GM04504 (cell line): ENCODE results near the gene SOX18.

Source experiments
- DNase-seq: peaks from one replicate; pipeline ENCODE4 v3.0.0-alpha.2; 2012; ENCODE audit warnings: low read depth

The SOX18 gene

GRCh38 chr20:64052987-64053840 is 3.8 kb upstream of the SOX18 start:
- DNase-seq, result no peak

DNA sequence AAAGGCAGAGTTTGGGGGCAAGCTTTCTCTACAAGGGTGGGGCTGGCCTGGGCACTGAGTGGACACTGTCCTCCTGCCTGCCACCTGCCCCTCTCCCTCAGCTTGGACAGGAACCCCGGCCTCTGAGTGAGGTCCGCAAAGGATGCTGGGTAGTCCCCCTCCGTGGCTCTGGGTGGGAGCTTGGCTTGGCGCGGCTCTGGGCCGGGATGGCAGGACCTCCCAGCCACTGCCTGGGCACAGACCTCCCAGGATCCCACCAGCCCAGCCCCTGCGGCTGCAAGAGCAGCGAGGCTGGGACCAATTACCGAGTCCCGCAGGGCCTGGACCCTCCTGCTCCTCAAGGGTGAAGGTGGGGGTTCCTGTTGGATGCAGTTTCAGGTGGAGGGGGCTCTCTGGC is 2.9 kb upstream of the SOX18 start:
- DNase-seq, result no peak

DNA sequence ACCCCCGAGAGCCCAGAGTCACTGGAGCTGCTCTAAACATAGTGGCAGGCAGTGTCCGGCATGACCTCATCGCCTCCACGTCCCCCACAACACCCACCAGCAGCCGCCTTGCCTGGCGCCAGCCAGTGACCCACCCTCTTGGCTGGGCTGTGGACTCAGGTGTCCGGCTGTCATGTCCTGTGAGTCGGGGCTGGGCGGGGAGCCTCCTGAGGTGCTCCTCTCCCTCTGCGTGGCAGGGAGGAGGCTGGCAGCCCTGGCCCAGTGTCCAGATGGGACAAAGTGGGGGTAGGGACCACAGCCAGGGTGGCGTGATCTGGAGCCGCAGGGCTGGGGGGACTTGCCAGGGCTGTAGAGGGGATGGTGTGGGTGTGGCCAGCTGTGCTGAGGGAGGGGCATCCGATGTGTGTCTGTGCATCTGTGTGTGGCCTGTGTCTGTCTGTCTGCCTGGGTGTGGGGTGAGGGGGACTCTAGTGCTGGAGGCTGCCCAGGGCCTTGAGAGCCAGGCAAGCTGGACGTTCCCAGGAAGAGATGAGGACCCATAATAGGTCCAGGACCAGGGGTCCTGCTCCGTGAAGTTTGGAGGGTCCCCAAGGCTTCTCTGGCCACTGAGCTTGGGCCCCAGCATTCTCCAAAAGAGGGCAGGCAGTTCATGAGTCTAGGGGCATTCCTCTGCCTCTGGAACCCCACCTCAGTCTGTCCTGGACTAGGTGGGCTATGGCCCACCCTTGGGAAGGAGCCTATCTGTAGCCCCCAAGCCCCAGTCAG is 2.3 kb upstream of the SOX18 start:
- DNase-seq, result no peak

GRCh38 chr20:64051033-64051452 is 1.6 kb upstream of the SOX18 start:
- no peak for DNase-seq

DNA sequence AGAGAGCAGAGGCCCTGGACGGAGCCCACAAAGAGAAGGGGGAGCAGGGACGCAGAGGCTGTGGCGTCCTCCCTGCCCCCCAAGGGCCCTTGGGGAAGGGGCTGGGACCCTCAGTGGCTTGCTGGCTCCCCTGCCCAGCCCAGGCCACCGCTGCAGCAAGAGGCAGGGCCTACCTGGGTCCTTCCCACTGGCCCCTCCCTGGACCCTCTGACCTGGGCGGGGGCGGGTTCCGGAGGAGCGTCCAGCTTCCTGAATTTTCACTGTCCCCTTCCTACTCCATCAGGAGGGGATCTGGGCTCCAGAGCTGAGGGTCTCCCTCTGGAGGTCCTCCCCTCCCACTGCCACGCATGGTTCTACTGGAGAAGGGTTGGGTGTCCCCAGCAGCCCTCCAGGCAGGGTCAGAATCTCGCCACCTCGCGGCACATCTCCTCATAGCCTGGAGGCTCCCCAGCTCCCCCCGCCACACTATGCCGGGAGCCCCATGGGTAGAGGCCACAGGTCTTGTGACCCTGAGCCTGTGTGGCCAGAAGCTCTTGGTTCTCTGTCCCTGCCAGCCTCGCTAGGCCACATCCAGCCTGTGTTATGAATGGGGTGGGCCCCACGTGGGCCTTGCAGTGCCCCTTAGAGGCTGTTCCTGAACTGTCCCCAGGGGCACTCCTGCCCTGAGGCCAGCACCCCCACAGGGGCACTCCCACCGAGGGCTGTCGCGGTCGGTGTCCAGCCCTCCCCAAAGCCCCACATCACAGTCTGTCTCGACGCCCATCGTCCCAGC is 1.0 kb upstream of the SOX18 start:
- DNase-seq, result no peak

DNA sequence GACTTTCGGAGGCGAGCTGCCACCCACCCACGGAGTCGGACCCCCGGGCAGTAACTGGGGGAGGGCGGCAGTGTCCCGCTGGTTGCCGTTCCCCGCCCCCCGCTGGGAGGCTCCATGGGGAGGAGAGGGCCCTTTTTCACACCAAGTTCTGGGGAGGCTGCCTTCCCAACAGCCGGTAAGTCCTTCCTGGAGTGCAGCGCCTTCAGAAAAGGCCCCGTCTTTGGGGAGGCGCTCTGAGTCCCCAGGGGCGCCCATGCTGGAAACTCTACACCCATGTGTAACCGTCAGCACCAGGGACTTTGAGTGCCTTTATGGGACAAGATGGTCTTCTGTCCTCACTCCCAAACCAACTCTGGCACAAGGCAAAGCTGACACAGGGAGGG is 430 bp upstream of the SOX18 start:
- no peak for DNase-seq

- no peak for DNase-seq
These were observed 916 bp downstream of the SOX18 start for GRCh38 chr20:64048402-64049044.

GRCh38 chr20:64047968-64048401 is 1.5 kb downstream of the SOX18 start:
- no peak for DNase-seq

- DNase-seq, result no peak
These were observed 2.4 kb downstream of the SOX18 start for GRCh38 chr20:64047046-64047389.

DNA sequence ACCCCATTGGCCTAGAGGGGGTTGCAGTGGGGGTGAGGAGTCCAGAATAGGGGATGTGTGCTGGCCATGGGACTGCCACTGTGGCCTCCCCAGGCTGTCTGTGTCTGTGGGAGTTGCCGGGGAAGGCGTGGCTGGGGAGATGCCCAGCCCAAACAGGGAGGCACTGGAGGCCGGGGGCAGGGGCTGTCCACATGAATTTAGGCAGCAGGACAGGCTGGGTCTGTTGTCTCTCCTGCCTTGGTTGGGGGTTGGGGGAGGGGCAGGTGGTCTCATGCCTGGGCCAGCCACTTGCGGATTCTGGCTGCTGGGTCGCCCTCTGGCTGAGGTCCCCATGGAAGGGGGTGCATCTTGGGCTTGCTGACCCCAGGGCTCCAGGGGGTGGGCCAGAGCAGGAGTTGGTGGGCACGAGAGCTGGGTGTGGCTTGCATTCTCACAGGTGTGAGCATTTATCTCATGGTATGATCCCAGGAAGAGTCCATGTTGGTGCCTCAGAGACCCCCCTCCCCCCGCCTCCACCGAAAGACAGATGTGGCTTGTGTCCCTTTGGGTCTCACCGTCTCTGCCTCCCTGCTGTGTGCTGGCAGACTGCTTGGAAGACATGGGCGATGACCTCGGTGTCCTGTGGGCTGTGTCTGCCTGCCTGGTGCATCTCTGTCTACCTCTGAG is 4.0 kb downstream of the SOX18 start:
- no peak for DNase-seq

GRCh38 chr20:64044484-64045247 is 4.8 kb downstream of the SOX18 start:
- no peak for DNase-seq

- no peak for DNase-seq
These were observed 5.7 kb downstream of the SOX18 start for GRCh38 chr20:64043768-64044167.

DNA sequence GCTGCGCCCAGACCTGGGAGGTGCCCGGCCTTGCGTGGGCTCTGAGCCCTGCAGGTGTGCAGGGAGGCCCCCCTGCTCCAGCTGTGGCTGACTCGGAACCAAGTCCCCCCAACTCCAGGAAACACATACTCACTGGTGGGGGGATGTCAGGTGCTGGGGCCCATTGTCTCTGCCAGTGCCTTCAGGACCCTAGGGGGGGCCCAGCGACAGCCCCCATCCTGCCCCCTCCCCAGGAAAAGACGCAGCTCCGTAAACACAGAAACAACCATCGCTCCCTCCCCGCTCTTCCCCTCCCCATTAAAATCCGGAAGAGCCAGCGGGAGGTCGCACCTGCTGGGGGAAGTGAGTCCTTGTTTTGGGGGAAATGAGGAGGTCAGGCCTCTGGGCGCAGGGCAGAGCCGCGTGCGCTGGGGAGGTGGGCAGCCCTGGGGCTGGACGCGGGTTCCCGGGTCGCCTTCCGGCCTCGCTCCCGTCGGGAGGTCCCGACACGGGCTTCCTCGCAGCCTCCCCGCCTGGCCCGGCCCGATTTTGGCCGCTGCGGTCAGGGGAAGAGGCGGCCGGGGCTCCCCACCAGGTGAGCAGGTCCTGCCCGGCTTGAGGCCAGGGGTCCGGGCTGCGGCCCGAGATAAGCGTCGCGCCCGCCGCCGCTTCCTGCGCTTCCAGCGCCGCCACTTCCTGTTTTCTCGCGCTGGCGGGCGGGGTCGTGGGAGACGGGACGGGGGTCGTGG is 7.2 kb downstream of the SOX18 start:
- no peak for DNase-seq

DNA sequence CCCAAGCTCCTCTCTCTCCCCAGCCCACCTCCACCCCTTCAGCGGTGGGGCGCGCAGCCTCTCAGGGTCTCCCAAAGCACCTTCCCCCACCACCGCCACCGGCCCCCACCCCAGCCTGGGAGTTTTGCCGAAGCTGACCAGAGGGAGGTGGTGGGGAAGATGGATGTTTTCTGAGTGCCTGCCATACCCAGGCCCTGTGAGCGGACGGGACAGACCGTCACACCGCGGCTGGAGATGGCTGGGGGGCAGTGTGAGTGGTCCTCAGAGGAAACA is 7.7 kb downstream of the SOX18 start:
- DNase-seq, result no peak

- no peak for DNase-seq
These were observed 8.2 kb downstream of the SOX18 start for GRCh38 chr20:64041040-64041780.

DNA sequence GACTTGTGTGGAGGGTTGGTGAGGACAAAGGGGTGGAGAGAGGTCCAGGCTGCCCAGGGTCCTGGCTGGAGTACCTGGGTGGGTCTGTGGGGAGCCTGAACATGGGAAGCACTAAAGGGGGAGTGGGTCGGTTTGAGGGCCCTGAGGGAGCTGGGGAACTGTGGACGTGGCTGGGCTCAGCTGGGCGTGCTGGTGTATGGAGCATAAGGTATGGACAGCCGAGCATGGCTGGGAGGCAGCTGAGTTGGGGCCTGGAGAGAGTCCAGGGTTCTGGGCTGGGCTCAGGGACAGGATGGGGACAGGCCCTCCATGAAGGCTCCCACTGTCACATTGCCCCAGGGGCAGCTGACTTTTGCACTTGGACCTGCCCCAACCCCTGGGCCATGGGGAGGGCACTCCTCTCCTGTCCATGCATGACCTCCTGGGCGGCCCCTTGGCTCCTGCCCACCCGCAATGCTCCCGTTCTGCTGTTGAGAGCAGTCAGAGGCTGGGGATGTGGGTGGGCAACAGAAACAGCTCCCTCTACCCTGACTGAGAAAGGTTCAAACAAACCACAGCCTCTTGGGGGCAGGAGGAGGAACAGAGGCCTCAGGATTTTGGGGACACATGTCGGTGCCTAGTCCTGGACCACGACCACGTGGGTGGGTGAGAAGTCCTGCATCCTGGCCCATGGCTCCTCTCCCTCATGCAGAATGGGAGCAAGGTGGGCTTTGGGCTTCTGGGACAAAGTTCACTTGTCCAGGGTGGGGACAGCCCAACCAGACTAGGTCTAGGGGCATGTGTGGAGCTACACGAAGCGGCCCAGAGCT is 9.0 kb downstream of the SOX18 start:
- no peak for DNase-seq

GRCh38 chr20:64039293-64040160 is 9.9 kb downstream of the SOX18 start:
- DNase-seq, result no peak
